Measurements from ENCODE around the gene ZBTB11.

DNA sequence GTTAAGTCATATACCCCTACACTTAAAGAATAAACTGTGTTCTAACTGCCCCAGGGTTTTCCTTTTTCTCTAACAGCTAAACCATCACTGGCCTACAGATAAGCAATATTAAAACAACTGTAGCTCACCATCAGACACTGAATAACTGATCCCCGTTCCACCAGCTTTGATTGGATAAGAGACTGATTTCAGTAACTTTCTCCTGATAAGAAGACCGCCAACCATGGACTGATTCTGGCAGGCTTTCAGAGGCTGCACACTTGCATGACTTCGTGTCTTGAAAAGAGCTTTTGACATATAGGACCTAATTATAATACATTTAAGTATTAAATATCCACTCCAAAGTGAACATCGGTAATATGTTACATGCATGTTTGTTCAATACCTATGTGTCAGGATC lies 32.2 kb upstream of the ZBTB11 start:
- no peak for TF ChIP-seq CTCF (IDR thresholded peaks at IDR 0.05; ENCODE audit: insufficient read depth, low read length)
- TF ChIP-seq POLR2AphosphoS5 (IDR thresholded peaks at IDR 0.05; ENCODE audit: low read depth), result no peak
- TF ChIP-seq, protein P1, sequence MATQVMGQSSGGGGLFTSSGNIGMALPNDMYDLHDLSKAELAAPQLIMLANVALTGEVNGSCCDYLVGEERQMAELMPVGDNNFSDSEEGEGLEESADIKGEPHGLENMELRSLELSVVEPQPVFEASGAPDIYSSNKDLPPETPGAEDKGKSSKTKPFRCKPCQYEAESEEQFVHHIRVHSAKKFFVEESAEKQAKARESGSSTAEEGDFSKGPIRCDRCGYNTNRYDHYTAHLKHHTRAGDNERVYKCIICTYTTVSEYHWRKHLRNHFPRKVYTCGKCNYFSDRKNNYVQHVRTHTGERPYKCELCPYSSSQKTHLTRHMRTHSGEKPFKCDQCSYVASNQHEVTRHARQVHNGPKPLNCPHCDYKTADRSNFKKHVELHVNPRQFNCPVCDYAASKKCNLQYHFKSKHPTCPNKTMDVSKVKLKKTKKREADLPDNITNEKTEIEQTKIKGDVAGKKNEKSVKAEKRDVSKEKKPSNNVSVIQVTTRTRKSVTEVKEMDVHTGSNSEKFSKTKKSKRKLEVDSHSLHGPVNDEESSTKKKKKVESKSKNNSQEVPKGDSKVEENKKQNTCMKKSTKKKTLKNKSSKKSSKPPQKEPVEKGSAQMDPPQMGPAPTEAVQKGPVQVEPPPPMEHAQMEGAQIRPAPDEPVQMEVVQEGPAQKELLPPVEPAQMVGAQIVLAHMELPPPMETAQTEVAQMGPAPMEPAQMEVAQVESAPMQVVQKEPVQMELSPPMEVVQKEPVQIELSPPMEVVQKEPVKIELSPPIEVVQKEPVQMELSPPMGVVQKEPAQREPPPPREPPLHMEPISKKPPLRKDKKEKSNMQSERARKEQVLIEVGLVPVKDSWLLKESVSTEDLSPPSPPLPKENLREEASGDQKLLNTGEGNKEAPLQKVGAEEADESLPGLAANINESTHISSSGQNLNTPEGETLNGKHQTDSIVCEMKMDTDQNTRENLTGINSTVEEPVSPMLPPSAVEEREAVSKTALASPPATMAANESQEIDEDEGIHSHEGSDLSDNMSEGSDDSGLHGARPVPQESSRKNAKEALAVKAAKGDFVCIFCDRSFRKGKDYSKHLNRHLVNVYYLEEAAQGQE (IDR thresholded peaks at IDR 0.05; ENCODE audit: insufficient replicate concordance, low read depth), result no peak
